ENCODE measurements around the gene TMTC2. TPM values are rescaled to one million over a fixed set of nuclear protein-coding genes. Genes with fewer than 3 reads are reported as not detected.

Gene TMTC2
- total RNA-seq, 2 donors from 2014 or later: 4.7 to 9.0 TPM

DNA sequence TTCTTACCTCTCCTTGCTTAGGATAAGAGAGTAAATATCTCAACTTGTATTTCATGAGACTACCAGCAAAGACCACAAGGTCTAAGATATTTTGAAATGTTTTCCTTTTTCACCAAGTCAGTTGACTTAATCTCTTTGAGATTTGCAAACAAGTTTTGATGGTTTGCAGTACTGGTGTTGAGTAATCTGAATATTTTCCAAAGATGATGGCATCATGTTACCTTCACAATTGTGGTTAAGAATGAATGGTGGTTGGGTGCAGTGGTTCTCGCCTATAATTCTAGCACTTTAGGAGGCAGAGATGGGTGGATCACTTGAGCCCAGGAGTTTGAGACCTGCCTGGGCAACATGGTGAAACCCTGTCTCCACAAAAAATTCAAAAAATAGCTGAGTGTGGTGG lies 225.7 kb downstream of the TMTC2 start:
- H3K9me3 Mint-ChIP-seq: no peaks in the 10 kb centered on the region
- no peak overlapping the region for H3K4me3 Mint-ChIP-seq
- H3K27me3 Mint-ChIP-seq (ENCODE audit: low read depth): no peaks in the 10 kb centered on the region
- H3K36me3 Mint-ChIP-seq (ENCODE audit: insufficient read depth in 2 of 2): no peaks in the 10 kb centered on the region
- no peak for ATAC-seq (replicated peaks in 1 of 2)
- H3K27ac Mint-ChIP-seq: no peak overlapping the region
- DNase-seq: no peak
- no peaks in the 10 kb centered on the region for H3K4me1 Mint-ChIP-seq (ENCODE audit: low read depth)

DNA sequence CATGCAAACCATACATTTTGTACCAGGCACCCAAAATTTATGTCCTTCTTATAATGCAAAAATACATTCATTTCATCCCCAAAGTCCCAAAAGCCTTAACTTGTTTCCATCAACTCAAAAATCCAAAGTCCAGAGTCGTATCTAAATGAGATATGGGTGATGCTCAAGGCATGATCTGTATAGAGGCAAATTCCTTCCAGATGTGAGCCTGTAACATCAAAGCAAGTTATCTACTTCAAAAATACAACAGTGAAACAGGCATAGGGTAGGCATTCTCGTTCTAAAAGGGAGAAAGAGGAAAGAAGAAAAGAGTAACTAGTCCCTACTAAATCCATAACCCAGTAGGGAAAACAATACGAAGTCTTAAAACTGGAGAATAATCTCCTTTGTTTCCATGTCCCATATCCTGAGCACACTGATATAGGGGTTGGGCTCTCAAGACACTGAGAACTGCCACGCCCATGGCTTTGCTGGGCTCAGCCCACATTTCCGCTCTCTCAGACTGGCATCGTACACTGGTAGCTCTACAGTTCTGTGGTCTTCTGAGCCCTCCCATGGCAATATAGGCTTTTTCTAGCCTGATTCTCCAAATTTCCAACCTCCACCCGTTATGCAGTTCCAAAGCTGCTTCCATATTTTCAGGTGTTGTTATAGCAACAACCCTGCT lies 232.8 kb downstream of the TMTC2 start:
- no peak for ATAC-seq (replicated peaks in 1 of 2)
- Mint-ChIP-seq H3K4me3 (no peak overlapping the region), H3K27me3 (ENCODE audit: low read depth) (no peaks in the 10 kb centered on the region)

DNA sequence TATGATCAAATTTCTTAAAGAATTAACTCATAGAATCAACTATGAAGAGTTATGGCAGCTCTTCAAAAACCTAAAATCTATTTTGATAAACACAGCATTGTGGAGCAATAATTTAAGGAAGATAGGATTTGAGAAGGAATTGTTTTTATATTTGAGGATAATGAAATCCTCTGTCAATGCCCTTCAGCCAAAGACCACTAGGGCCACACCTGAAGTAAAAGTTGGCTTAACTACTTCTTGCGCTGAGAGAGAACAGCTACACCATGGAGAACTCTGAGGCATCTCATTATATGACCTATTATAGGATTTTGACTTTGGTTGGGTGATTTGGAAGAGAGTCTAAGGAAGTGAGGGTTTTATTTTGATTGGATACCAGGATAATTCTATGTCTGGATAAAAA lies 237.2 kb downstream of the TMTC2 start:
- no peak for DNase-seq
- H3K9me3 Mint-ChIP-seq: peaks cover 0 to 2% of the 10 kb centered on the region in 2 donors
- ATAC-seq (replicated peaks in 1 of 2): no peak
- no peaks in the 10 kb centered on the region for H3K4me1 Mint-ChIP-seq (ENCODE audit: low read depth)
- no peak overlapping the region for H3K27ac Mint-ChIP-seq
- H3K27me3 Mint-ChIP-seq (ENCODE audit: low read depth): no peaks in the 10 kb centered on the region
- no peak overlapping the region for H3K4me3 Mint-ChIP-seq
- H3K36me3 Mint-ChIP-seq (ENCODE audit: insufficient read depth in 2 of 2): no peaks in the 10 kb centered on the region

More for the DNA sequence above, 232.8 kb downstream of the TMTC2 start:
- no peak for DNase-seq
- no peaks in the 10 kb centered on the region for H3K9me3 Mint-ChIP-seq
- no peaks in the 10 kb centered on the region for H3K36me3 Mint-ChIP-seq (ENCODE audit: insufficient read depth in 2 of 2)
- H3K4me1 Mint-ChIP-seq (ENCODE audit: low read depth): no peaks in the 10 kb centered on the region
- H3K27ac Mint-ChIP-seq: no peak overlapping the region

DNA sequence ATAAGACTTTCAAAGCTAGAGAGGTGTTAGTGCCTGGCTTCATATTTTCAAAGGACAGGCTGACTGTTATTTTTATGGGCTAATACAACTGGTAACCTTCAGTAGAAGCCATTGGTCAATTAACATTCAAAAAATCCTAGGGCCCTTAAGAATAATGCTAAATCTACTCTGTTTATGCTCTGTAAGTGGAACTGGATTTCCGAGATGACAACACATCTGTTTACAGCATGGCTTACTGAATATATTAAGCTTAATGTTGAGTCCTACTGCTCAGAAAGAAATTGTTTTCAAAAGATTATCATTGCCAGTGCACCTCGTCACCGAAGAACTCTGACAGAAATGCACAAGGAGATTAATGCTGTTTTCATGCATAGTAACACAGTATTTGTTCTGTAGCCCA lies 239.9 kb downstream of the TMTC2 start:
- DNase-seq (no peak), ATAC-seq (replicated peaks in 1 of 2) (no peak)
- no peak overlapping the region for H3K4me3 Mint-ChIP-seq
- no peak overlapping the region for H3K27ac Mint-ChIP-seq
- no peaks in the 10 kb centered on the region for H3K27me3 Mint-ChIP-seq (ENCODE audit: low read depth)
- no peaks in the 10 kb centered on the region for H3K36me3 Mint-ChIP-seq (ENCODE audit: insufficient read depth in 2 of 2)
- H3K4me1 Mint-ChIP-seq (ENCODE audit: low read depth): no peaks in the 10 kb centered on the region
- peaks cover 0 to 2% of the 10 kb centered on the region in 2 donors for H3K9me3 Mint-ChIP-seq

DNA sequence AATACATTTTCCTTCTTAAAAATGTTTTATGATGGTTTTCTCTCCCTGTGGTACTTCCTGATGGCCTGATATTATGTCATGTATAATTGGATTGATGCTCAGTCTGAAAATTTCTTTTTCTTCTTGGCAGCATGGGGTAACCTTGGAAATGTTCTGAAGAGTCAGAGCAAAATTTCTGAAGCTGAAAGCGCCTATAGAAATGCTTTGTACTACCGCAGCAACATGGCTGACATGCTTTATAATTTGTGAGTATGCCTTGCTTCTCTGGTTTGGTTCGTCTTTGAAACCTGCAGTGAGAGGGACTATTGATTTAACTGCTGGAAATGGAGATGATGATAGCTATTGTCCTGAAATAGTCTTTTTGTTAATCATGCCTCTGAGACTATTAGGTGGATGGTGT lies 243.6 kb downstream of the TMTC2 start:
- no peaks in the 10 kb centered on the region for H3K36me3 Mint-ChIP-seq (ENCODE audit: insufficient read depth in 2 of 2)
- no peak for ATAC-seq (replicated peaks in 1 of 2)
- H3K27me3 Mint-ChIP-seq (ENCODE audit: low read depth): no peaks in the 10 kb centered on the region
- no peak for DNase-seq
- H3K27ac Mint-ChIP-seq: peak overlapping the region; percentile 30
- H3K9me3 Mint-ChIP-seq: peaks cover 0 to 2% of the 10 kb centered on the region in 2 donors
- no peaks in the 10 kb centered on the region for H3K4me1 Mint-ChIP-seq (ENCODE audit: low read depth)
- H3K4me3 Mint-ChIP-seq: no peak overlapping the region

DNA sequence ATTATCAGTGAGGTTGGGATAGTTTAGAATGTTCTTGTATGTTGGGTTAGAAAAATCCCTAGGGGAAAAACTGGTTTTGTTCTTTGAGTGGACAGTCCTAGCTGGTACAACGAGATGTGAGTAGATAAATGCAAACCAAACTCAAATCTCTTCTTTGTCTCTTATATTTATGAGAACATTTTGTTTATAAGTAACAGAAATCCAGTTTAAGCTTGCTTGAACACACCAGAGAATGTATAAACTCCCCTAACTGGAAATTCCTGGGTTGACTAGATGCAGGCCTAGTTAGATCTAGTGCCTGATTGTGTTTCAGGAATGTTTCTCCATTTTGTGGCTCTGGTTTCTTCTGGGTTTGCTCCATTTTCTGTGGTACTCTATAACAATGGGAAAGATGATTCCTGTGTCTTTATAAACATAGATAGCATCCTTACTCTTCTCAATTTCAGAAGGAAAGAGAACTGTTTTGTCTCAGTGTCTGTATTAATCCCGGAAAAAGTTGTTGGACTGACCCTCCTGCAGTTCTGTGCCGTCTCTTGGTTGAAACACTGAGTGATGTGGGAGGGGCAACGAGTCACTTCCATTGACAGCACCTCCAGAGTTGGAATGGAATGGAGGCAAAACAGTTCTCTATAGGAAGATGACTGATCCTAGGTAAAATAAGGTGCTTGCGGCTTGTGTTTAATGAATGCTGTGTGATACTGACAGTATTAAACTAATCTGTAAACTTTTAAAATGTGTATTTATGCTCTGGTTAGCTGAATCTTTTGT lies 244.8 kb downstream of the TMTC2 start:
- Mint-ChIP-seq H3K9me3 (no peaks in the 10 kb centered on the region), H3K4me1 (ENCODE audit: low read depth) (no peaks in the 10 kb centered on the region), H3K27me3 (ENCODE audit: low read depth) (no peaks in the 10 kb centered on the region), H3K4me3 (no peak overlapping the region), H3K36me3 (ENCODE audit: insufficient read depth in 2 of 2) (no peaks in the 10 kb centered on the region), H3K27ac (no peak overlapping the region)
- ATAC-seq (replicated peaks in 1 of 2) (no peak), DNase-seq (no peak)

DNA sequence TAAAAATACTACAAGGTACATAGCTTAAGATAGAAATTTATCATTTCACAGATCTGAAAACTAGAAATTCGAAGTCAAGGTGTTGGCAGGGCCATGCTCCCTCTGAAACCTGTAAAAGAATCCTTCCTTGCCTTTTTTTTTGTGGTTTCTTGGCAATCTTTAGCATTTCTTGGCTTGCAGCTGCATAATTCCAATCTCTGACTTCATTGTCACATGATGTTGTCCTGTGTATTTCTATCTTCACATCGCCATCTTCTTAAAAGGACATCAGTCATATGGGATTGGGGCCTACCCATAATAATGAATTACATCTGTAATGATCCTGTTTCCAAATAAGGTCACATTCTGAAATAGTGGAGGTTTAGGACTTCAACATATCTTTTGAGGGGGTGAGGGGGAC lies 250.4 kb downstream of the TMTC2 start:
- no peak for DNase-seq
- Mint-ChIP-seq H3K4me1 (ENCODE audit: low read depth) (no peaks in the 10 kb centered on the region), H3K36me3 (ENCODE audit: insufficient read depth in 2 of 2) (no peaks in the 10 kb centered on the region), H3K9me3 (peaks cover 0 to 2% of the 10 kb centered on the region in 2 donors), H3K27ac (no peak overlapping the region), H3K4me3 (no peak overlapping the region), H3K27me3 (ENCODE audit: low read depth) (no peaks in the 10 kb centered on the region)
- ATAC-seq (replicated peaks in 1 of 2): no peak

DNA sequence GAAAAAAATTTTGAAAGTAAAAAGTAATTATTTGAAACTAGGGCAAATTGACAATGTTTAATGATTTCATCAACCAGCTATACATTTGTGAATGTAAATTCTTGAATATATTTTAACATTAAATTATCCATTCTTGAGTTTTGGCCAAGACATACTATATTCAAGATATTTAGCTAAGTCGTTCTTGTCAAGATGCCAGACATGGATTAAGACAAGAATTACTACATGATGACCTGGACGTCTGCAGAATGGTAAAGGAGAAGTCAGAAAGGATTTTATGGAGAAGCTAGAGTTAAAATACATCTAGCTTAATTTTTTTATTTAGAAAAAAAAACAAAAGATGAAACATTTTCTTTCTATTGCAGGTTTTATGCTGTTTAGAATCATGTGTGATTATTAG lies 255.8 kb downstream of the TMTC2 start:
- Mint-ChIP-seq H3K9me3 (peaks cover 0 to 3% of the 10 kb centered on the region in 2 donors), H3K4me3 (no peak overlapping the region), H3K27me3 (ENCODE audit: low read depth) (no peaks in the 10 kb centered on the region), H3K36me3 (ENCODE audit: insufficient read depth in 2 of 2) (no peaks in the 10 kb centered on the region), H3K27ac (no peak overlapping the region), H3K4me1 (ENCODE audit: low read depth) (no peaks in the 10 kb centered on the region)
- ATAC-seq (replicated peaks in 1 of 2) (no peak), DNase-seq (no peak)

DNA sequence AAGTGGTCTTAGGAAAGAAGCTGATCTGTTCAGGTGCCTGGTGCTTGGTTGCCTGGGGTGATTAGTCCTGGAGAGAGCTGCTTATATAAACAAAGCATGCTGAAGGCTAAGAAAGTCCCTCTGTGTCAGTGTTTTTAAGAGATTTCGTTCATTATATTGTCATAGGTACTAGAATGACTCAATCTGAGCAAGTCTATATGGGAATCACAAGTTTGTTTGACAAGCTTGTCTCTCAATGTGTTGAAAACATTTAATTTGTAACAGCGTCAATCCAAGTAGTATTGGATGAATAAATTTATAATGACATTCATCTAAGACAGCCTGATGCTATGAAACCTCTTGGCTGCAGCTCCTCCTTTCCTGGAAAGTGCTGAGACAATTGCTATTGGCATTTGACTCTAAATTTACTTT lies 256.3 kb downstream of the TMTC2 start:
- peaks cover 0 to 3% of the 10 kb centered on the region in 2 donors for H3K9me3 Mint-ChIP-seq
- no peak overlapping the region for H3K27ac Mint-ChIP-seq
- no peaks in the 10 kb centered on the region for H3K4me1 Mint-ChIP-seq (ENCODE audit: low read depth)
- DNase-seq (no peak), ATAC-seq (replicated peaks in 1 of 2) (peak in 1 of 2 donors; percentile 53)
- no peaks in the 10 kb centered on the region for H3K36me3 Mint-ChIP-seq (ENCODE audit: insufficient read depth in 2 of 2)
- no peaks in the 10 kb centered on the region for H3K27me3 Mint-ChIP-seq (ENCODE audit: low read depth)
- H3K4me3 Mint-ChIP-seq: no peak overlapping the region

DNA sequence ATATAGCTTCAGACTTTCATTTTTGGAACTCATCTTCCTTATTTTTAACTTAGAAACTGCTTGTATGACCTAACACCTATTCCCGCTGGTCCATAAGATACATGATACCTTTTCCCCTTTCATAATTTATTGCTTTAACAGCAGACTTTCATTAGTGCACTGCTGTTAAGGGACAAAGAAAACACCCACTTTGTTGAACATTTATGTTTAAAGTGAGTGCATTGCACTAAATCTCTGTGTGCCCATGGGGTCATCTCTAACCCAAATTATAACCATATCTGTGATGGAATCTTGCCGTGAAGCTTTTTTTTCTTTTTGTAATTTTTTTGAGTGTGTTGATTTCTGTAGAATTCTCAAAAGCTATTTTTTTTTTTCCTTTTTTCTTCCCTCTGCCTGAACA lies 261.8 kb downstream of the TMTC2 start:
- peaks cover 0 to 3% of the 10 kb centered on the region in 2 donors for H3K9me3 Mint-ChIP-seq
- ATAC-seq (replicated peaks in 1 of 2) (no peak), DNase-seq (no peak)
- no peaks in the 10 kb centered on the region for H3K27me3 Mint-ChIP-seq (ENCODE audit: low read depth)
- no peaks in the 10 kb centered on the region for H3K36me3 Mint-ChIP-seq (ENCODE audit: insufficient read depth in 2 of 2)
- H3K4me1 Mint-ChIP-seq (ENCODE audit: low read depth): no peaks in the 10 kb centered on the region
- H3K4me3 Mint-ChIP-seq: no peak overlapping the region
- no peak overlapping the region for H3K27ac Mint-ChIP-seq

DNA sequence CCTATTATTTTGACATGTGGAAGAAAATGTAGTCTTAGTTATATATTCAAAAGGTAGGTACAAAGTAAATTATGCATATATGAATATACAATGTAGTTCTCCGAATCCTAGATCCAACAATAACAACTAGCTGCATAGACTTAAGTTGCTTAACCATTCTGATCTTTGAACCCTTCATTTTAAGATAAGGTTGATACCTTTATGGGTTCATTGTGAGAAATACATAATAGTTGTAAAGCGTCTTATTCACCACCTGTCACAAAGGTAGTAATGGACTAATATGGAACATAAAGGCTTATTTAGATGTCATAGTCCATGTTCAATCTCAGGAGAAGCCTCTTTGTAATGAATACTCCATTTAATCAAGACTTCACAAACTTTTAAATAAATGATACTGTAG lies 263.6 kb downstream of the TMTC2 start:
- H3K4me1 Mint-ChIP-seq (ENCODE audit: low read depth): no peaks in the 10 kb centered on the region
- no peaks in the 10 kb centered on the region for H3K27me3 Mint-ChIP-seq (ENCODE audit: low read depth)
- no peak overlapping the region for H3K4me3 Mint-ChIP-seq
- ATAC-seq (replicated peaks in 1 of 2): no peak
- DNase-seq: no peak
- no peak overlapping the region for H3K27ac Mint-ChIP-seq
- no peaks in the 10 kb centered on the region for H3K9me3 Mint-ChIP-seq
- no peaks in the 10 kb centered on the region for H3K36me3 Mint-ChIP-seq (ENCODE audit: insufficient read depth in 2 of 2)

DNA sequence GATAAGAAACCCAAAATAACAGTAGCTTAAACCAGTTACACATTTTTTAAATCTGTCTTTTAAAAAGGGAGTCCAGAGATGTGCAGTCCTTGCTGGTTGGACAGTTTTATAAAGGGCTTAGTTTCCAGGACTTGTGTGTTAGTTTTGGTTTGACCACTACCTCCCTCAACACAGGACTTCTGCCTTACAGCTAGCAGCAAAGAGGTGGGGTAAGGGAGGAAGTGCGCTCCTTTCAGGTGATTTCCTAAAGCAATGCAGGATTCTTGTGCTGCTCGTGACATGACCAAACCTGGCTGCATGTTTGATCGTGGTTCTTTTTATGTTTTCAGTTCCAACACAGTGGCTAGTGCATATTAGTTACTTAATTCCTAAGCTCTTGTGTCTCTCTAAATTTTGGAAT lies 266.2 kb downstream of the TMTC2 start:
- Mint-ChIP-seq H3K27ac (no peak overlapping the region), H3K4me1 (ENCODE audit: low read depth) (no peaks in the 10 kb centered on the region), H3K4me3 (no peak overlapping the region), H3K9me3 (peaks cover 0 to 1% of the 10 kb centered on the region in 2 donors), H3K36me3 (ENCODE audit: insufficient read depth in 2 of 2) (no peaks in the 10 kb centered on the region), H3K27me3 (ENCODE audit: low read depth) (no peaks in the 10 kb centered on the region)
- ATAC-seq (replicated peaks in 1 of 2) (no peak), DNase-seq (no peak)

DNA sequence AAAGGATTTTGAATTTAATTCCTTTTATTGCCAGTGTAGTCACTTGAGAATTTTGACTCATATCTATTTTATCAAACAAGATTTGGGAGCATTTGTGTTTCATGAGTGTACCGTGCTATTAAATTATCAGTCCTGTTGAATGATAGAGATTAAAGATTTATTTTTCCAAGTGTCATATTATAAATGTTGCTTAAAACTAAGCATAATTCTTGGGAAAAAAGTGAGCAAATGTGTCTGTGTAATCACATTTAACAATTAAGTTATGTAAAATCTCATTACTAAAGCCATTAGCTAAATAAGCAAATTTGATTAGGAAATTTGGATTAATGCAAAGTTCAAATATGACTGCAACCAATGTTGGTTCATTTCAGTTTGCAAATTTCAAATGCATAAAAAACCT lies 266.7 kb downstream of the TMTC2 start:
- no peak overlapping the region for H3K27ac Mint-ChIP-seq
- no peaks in the 10 kb centered on the region for H3K27me3 Mint-ChIP-seq (ENCODE audit: low read depth)
- ATAC-seq (replicated peaks in 1 of 2) (no peak), DNase-seq (no peak)
- H3K36me3 Mint-ChIP-seq (ENCODE audit: insufficient read depth in 2 of 2): no peaks in the 10 kb centered on the region
- no peak overlapping the region for H3K4me3 Mint-ChIP-seq
- peaks cover 0 to 1% of the 10 kb centered on the region in 2 donors for H3K9me3 Mint-ChIP-seq
- no peaks in the 10 kb centered on the region for H3K4me1 Mint-ChIP-seq (ENCODE audit: low read depth)

DNA sequence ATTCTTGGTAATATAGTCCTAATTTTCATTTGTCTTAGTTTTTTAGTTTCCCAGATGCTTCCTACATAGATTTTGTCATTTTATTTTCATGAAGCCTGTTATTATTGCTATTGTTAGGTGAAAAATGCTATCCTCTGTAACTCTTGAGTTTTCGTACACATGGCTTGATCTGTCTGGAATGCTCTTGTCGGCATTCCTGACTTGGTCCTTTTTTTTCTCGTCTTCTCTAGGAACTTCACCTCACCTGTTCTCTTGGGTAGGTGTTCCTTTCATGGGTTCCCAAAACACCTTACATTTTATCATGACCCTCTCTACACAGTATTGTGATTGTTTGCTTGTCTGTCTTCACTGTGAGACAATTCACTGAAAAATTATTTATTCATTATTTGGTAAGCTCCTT lies 267.4 kb downstream of the TMTC2 start:
- DNase-seq (no peak), ATAC-seq (replicated peaks in 1 of 2) (no peak)
- Mint-ChIP-seq H3K27ac (no peak overlapping the region), H3K27me3 (ENCODE audit: low read depth) (no peaks in the 10 kb centered on the region), H3K4me1 (ENCODE audit: low read depth) (no peaks in the 10 kb centered on the region), H3K9me3 (peaks cover 1% of the 10 kb centered on the region in 2 donors), H3K36me3 (ENCODE audit: insufficient read depth in 2 of 2) (no peaks in the 10 kb centered on the region), H3K4me3 (no peak overlapping the region)
